Activated T-helper 1 cell treated with Interleukin-2 at 50 U/mL for 16 hours (primary cell): ENCODE data around the gene OLFM1.
"Not testable (repeated sequence)": the region's sequence is repeated elsewhere in the genome, so short reads cannot be mapped to it uniquely, and the experiment has no call there.

Experiments
- DNase-seq: peaks from one replicate; pipeline ENCODE4 v3.0.0-alpha.2; 2020; ENCODE audit warnings: low read depth

OLFM1 gene

GRCh38 chr9:135107581-135108235 is 20.2 kb downstream of the OLFM1 start:
- DNase-seq, result no peak

DNA sequence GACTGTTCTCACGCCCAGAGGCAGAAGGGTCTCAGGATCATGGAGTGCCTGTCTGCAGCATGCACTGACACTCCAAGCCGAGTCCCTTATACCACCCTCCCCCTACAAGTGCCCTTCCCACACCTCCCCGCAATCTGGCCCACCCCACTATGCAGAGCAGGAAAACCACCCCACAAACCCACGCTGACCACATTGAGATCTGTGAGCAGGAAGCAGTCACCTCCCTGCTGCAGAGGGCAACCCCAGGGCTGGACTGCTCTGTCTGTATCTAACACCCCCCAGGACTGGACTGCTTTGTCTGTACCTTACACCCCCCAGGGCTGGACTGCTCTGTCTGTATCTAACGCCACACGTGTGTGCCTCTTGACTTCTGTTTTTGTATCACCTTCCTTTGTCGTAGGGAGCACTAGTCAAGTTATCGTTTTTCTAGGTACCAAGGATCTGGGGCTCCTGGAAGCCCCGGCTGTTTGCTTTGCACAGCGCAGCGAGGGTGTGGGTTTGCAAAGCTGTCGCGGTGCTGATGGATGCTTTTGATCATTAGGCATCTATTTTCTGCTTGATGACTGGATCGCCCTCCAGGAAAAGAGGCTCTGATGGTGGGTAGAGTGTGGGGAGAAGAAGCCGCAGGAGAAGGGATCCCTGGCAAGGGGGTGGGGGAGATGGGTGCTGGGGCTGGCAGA is 21.5 kb downstream of the OLFM1 start:
- no peak for DNase-seq

- DNase-seq, result no peak
Observed at GRCh38 chr9:135109650-135110049, 22.2 kb downstream of the OLFM1 start.

DNA sequence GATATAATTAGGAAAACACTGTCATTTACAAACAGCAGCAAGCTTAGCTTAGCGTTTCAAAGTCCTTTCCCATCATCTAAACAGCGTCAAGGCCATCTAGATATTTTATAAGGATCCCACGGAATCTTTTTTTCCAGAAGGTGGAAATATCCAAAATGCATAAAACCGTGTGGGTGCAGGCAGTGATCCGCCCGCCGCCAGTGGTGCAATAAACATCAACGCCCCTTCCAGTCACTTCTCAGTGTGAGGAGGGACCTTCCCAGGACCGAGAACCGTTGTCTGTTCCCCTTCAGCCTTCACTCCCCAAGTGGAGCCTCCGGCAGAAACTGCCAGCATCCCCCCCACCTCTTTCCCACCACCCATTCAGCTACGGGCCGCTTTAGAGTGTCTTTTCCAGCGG is 22.9 kb downstream of the OLFM1 start:
- DNase-seq, result no peak

- DNase-seq, result not testable (repeated sequence)
Observed at GRCh38 chr9:135111600-135111999, 24.1 kb downstream of the OLFM1 start.

DNA sequence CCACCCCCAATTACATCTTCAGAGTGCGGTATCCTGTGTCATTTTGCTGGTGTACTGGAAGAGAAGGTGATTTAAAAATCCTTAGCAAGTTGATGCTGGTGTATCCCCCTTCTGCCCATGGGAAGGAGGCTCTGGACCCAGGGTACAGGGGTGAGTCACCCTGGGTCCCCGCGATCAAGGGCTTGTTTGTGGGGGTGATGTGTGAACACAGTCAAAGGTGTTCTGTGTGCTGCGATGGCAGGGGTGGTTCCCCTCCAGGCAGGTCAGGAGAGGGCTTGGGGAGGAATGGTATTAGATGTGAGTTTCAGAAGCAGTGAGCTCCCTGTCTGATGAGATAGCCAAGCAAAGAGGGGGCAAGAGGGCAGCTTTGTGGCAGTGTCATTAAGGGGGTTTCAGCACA is 28.9 kb downstream of the OLFM1 start:
- no peak for DNase-seq

GRCh38 chr9:135116881-135117280 is 29.4 kb downstream of the OLFM1 start:
- DNase-seq, result no peak

GRCh38 chr9:135117281-135117680 is 29.8 kb downstream of the OLFM1 start:
- no peak for DNase-seq

GRCh38 chr9:135119496-135120064 is 32.1 kb downstream of the OLFM1 start:
- no peak for DNase-seq

GRCh38 chr9:135120249-135120648 is 32.8 kb downstream of the OLFM1 start:
- DNase-seq, result no peak

GRCh38 chr9:135122316-135122715 is 34.8 kb downstream of the OLFM1 start:
- no peak for DNase-seq

- no peak for DNase-seq
Observed at GRCh38 chr9:135123126-135123772, 35.8 kb downstream of the OLFM1 start.

- no peak for DNase-seq
Observed at GRCh38 chr9:135123773-135124134, 36.3 kb downstream of the OLFM1 start.

GRCh38 chr9:135126451-135127187 is 39.2 kb downstream of the OLFM1 start:
- DNase-seq, result no peak

DNA sequence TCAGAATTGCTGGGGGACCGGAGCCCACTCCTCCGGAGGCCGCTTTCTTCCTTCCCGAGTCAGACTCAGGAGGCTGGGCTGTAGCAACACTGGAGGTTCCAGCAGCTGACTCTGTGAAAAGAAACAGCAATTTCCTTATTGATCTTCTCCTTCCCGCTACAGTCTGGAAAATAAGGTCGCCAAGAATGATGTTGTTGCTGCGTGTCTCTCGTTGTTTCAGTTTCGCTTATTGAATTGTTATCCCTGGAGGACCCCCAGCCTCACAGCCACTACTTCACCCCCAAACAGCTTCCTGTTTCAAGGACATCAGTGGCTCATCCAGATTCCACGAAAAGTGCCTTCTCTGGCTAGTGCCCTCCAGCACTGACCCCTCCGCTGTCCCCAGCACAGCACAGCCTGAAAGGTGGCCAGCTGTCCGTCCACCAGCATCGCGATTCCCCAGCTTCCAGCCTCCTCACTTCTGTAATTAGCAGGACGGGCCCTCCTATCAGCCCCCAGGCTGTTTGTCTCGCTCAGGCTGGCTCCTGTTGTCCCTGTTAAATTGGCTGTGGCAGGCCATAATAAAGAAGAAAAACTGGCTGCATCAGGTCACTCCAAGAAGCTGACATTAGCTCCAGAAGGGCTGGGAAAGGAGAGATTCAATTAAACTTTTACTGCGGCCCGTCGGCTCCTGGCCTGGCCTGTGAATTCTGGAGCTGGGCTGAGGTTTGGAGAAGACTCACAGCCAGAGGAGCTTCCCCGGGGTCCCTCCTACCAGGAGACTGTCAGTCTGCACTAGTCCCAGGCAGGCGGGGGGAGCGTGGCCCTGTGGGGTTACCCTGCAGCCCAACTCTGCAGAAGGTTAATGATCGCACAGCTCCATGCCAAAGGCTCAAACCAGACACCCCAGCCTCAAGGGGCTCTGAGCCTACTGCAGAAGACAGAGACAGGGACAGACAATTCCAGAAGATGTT is 40.5 kb downstream of the OLFM1 start:
- DNase-seq, result no peak

DNA sequence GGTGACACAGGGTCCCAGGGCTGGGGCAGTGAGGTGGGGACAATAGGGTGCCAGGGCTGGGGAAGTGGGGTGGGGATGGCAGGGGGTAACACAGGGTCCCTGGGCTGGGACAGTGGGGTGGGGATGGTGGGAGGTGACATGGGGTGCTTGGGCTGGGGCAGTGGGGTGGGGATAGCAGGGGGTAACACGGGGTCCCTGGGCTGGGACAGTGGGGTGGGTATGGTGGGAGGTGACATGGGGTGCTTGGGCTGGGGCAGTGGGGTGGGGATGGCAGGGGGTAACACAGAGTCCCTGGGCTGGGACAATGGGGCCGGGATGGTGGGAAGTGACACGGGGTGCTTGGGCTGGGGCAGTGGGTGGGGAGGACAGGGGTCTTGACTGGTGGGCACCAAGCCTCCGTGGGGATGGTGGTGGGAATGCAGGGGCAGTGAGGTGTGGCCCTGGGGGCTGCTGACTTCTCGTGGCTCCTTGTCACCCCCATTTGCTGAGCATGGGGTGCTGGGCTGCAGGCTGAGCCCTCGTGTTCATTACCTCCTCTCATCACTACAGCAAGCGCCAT is 41.7 kb downstream of the OLFM1 start:
- no peak for DNase-seq

GRCh38 chr9:135130207-135130976 is 42.9 kb downstream of the OLFM1 start:
- no peak for DNase-seq

DNA sequence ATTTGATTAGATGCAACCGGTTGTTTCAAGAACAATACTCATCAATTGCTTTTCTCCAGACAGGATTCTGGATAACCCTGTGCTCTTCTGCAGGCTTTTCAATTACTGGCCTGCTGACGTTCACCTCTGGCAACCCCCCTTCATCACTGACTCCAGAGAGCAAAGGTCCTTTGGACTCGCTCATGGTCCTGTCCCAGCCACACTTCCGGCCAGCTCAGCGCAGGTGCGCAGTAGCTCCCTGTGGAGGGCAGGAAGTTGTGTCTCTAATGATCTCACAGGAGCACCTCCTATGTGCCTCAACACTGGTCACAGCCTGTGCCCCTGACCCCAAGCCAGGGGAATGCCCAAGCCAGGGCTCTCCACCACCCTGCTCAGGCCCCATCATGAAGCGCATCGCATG is 44.0 kb downstream of the OLFM1 start:
- DNase-seq, result no peak

DNA sequence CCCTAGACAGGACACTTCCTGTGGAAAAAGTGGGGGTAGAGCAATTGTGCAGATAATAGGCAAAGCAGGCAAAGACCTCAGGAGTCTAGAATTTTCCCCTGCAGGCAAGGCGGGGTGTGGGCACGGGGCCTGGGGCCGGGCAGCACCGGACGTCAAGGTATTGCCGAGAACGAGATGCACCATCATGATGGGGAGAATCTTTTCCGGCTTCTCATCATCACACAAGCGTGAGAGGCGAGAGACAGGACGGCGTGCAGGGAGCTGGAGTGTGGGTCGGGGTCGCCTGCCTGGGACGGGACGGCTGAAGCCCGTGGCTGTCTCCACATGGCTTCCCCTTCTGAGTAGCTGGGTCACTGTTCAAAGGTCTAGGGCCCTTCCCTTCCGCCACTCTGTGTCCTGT is 44.5 kb downstream of the OLFM1 start:
- no peak for DNase-seq
